IgD-negative memory B cell (primary cell): ENCODE results near the gene UBE2D4. TPM values are rescaled to one million over a fixed set of nuclear protein-coding genes. Genes with fewer than 3 reads are reported as not detected.

Source experiments
- polyA plus RNA-seq: library from polyadenylated mRNA; unstranded; fragments of 300-500 nt; fragmentation: Illumina TruSeq; gene quantifications from one replicate; pipeline ENCODE4 v1.2.3, GENCODE V29; 2021

UBE2D4 gene
- polyA plus RNA-seq, 1 donor from 2014 or later: 15.1 TPM

Other genes starting within 250 kb of the UBE2D4 start
- 48.5 TPM for gene COA1, start 196.9 kb upstream of the UBE2D4 start, polyA plus RNA-seq
- 34.4 TPM for gene BLVRA, start 167.8 kb upstream of the UBE2D4 start, polyA plus RNA-seq
- gene MRPS24, start 56.9 kb upstream of the UBE2D4 start, polyA plus RNA-seq: 136 TPM
- gene URGCP, start 19.8 kb upstream of the UBE2D4 start, polyA plus RNA-seq: 24.4 TPM
- gene SPDYE1, start 71.5 kb downstream of the UBE2D4 start, polyA plus RNA-seq: 0.10 TPM
- gene DBNL, start 118.3 kb downstream of the UBE2D4 start, polyA plus RNA-seq: 384 TPM
- gene PGAM2, start 139.1 kb downstream of the UBE2D4 start, polyA plus RNA-seq: not detected
- 42.0 TPM for gene POLM, start 156.1 kb downstream of the UBE2D4 start, polyA plus RNA-seq
- gene AEBP1, start 177.9 kb downstream of the UBE2D4 start, polyA plus RNA-seq: 3.7 TPM
- gene POLD2, start 197.1 kb downstream of the UBE2D4 start, polyA plus RNA-seq: 88.5 TPM
- gene MYL7, start 214.9 kb downstream of the UBE2D4 start, polyA plus RNA-seq: not detected